ENCODE results near the gene CTAG2.
"Not testable (repeated sequence)": the region's sequence is repeated elsewhere in the genome, so short reads cannot be mapped to it uniquely, and the experiment has no call there.

The CTAG2 gene

GRCh38 chrX:154648931-154649330 lies 4.4 kb downstream of the CTAG2 start:
- DNase-seq (ENCODE audit: low read depth in 2 of 2) = no peak

- not testable (repeated sequence) for DNase-seq (ENCODE audit: low read depth in 2 of 2)
These were observed 7.5 kb downstream of the CTAG2 start for GRCh38 chrX:154645745-154646378.

- DNase-seq (ENCODE audit: low read depth in 2 of 2) = not testable (repeated sequence)
These were observed 9.7 kb downstream of the CTAG2 start for GRCh38 chrX:154643708-154644107.

GRCh38 chrX:154641740-154642139 lies 11.6 kb downstream of the CTAG2 start:
- DNase-seq (ENCODE audit: low read depth in 2 of 2) = not testable (repeated sequence)

GRCh38 chrX:154633661-154634060 lies 19.7 kb downstream of the CTAG2 start:
- DNase-seq (ENCODE audit: low read depth in 2 of 2) = not testable (repeated sequence)

GRCh38 chrX:154630949-154631348 lies 22.4 kb downstream of the CTAG2 start:
- not testable (repeated sequence) for DNase-seq (ENCODE audit: low read depth in 2 of 2)

- DNase-seq (ENCODE audit: low read depth in 2 of 2) = not testable (repeated sequence)
These were observed 24.4 kb downstream of the CTAG2 start for GRCh38 chrX:154628960-154629359.

- not testable (repeated sequence) for DNase-seq (ENCODE audit: low read depth in 2 of 2)
These were observed 32.5 kb downstream of the CTAG2 start for GRCh38 chrX:154620767-154621414.

GRCh38 chrX:154619182-154619581 lies 34.2 kb downstream of the CTAG2 start, which contains the start of gene CTAG1B:
Gene CTAG1B (minus strand): TSS chrX:154619282. CDS start chrX:154619218, 64 bp downstream.
- not testable (repeated sequence) for DNase-seq (ENCODE audit: low read depth in 2 of 2)

GRCh38 chrX:154613586-154613985 lies 39.8 kb downstream of the CTAG2 start:
- DNase-seq (ENCODE audit: low read depth in 2 of 2) = not testable (repeated sequence)

- DNase-seq (ENCODE audit: low read depth in 2 of 2) = not testable (repeated sequence)
These were observed 42.2 kb downstream of the CTAG2 start for GRCh38 chrX:154611146-154611545.

GRCh38 chrX:154608823-154609222 lies 44.6 kb downstream of the CTAG2 start:
- not testable (repeated sequence) for DNase-seq (ENCODE audit: low read depth in 2 of 2)

GRCh38 chrX:154607976-154608375 lies 45.4 kb downstream of the CTAG2 start:
- DNase-seq (ENCODE audit: low read depth in 2 of 2) = not testable (repeated sequence)

GRCh38 chrX:154607370-154607769 lies 46.0 kb downstream of the CTAG2 start:
- DNase-seq (ENCODE audit: low read depth in 2 of 2) = no peak

GRCh38 chrX:154605566-154605965 lies 47.8 kb downstream of the CTAG2 start:
- DNase-seq (ENCODE audit: low read depth in 2 of 2) = no peak

- no peak for DNase-seq (ENCODE audit: low read depth in 2 of 2)
These were observed 49.6 kb downstream of the CTAG2 start for GRCh38 chrX:154603438-154604430.

- no peak for DNase-seq (ENCODE audit: low read depth in 2 of 2)
These were observed 50.5 kb downstream of the CTAG2 start for GRCh38 chrX:154602766-154603437.

GRCh38 chrX:154602226-154602625 lies 51.2 kb downstream of the CTAG2 start:
- no peak for DNase-seq (ENCODE audit: low read depth in 2 of 2)
